ENCODE results near the gene PALM. TPM values are rescaled to one million over a fixed set of nuclear protein-coding genes. Genes with fewer than 3 reads are reported as not detected.

The PALM gene
- total and polyA plus RNA-seq, 4 donors, result 0.92 to 5.1 (median 4.3) TPM

GRCh38 chr19:709965-710571, 1.3 kb downstream of the PALM start:
- Histone ChIP-seq H3K4me3 (ENCODE audit: low read depth in 1 of 3, low read length in 3 of 3) (peak overlapping the region in 2 of 3 donors; percentile 23 to 57), H3K4me1 (ENCODE audit: control insufficient read depth in 4 of 4, insufficient read depth in 4 of 4, low read length in 3 of 4) (peaks cover 0 to 5% (median 0%) of the 10 kb centered on the region in 4 donors), H3K9me3 (ENCODE audit: control insufficient read depth in 4 of 4, low read length in 3 of 4) (no peaks in the 10 kb centered on the region), H3K36me3 (ENCODE audit: control insufficient read depth in 4 of 4, insufficient read depth in 3 of 4, low read depth in 1 of 4, low read length in 3 of 4) (peaks cover 0 to 1% (median 0%) of the 10 kb centered on the region in 4 donors), H3K9ac (ENCODE audit: low read depth in 1 of 2, low read length in 2 of 2) (no peak overlapping the region), H3K27ac (ENCODE audit: low read depth in 1 of 2, low read length in 2 of 2) (peak overlapping the region; percentile 33 to 50), H3K27me3 (ENCODE audit: control insufficient read depth in 4 of 4, insufficient read depth in 4 of 4, low read length in 3 of 4) (peaks cover 0 to 4% (median 0%) of the 10 kb centered on the region in 4 donors)
- no peak for DNase-seq (ENCODE audit: low spot score)
- TF ChIP-seq NR2F2 (IDR thresholded peaks at IDR 0.05) (peak; percentile 38), HNF4A (conservative IDR thresholded peaks at IDR 0.05) (no peak)
- 23% methylated on average over 27 of the region's 27 CpGs for WGBS

- H3K9ac ChIP-seq (ENCODE audit: low read depth in 1 of 2, low read length in 2 of 2), result no peak overlapping the region
- no peaks in the 10 kb centered on the region for H3K9me3 ChIP-seq (ENCODE audit: control insufficient read depth in 4 of 4, low read length in 3 of 4)
- no peak for DNase-seq (ENCODE audit: low spot score)
- peaks cover 0 to 4% (median 0%) of the 10 kb centered on the region in 4 donors for H3K27me3 ChIP-seq (ENCODE audit: control insufficient read depth in 4 of 4, insufficient read depth in 4 of 4, low read length in 3 of 4)
- no peak overlapping the region for H3K4me3 ChIP-seq (ENCODE audit: low read depth in 1 of 3, low read length in 3 of 3)
- WGBS, result 56% methylated on average over 21 of the region's 21 CpGs
- peaks cover 0 to 1% (median 0%) of the 10 kb centered on the region in 4 donors for H3K36me3 ChIP-seq (ENCODE audit: control insufficient read depth in 4 of 4, insufficient read depth in 3 of 4, low read depth in 1 of 4, low read length in 3 of 4)
- H3K4me1 ChIP-seq (ENCODE audit: control insufficient read depth in 4 of 4, insufficient read depth in 4 of 4, low read length in 3 of 4), result peaks cover 0 to 5% (median 0%) of the 10 kb centered on the region in 4 donors
- H3K27ac ChIP-seq (ENCODE audit: low read depth in 1 of 2, low read length in 2 of 2), result no peak overlapping the region
- TF ChIP-seq GABPA (IDR thresholded peaks at IDR 0.05 in 1 of 2, conservative IDR thresholded peaks at IDR 0.05 in 1 of 2) (no peak), RAD21 (IDR thresholded peaks at IDR 0.05) (no peak), CTCF (IDR thresholded peaks at IDR 0.05; ENCODE audit: low read depth, low read length, missing input control) (no peak), SP1 (IDR thresholded peaks at IDR 0.05) (no peak), TAF1 (conservative IDR thresholded peaks at IDR 0.05) (no peak), YY1 (IDR thresholded peaks at IDR 0.05) (no peak), FOXA1 (IDR thresholded peaks at IDR 0.05) (no peak)
- TF ChIP-seq, protein P1, sequence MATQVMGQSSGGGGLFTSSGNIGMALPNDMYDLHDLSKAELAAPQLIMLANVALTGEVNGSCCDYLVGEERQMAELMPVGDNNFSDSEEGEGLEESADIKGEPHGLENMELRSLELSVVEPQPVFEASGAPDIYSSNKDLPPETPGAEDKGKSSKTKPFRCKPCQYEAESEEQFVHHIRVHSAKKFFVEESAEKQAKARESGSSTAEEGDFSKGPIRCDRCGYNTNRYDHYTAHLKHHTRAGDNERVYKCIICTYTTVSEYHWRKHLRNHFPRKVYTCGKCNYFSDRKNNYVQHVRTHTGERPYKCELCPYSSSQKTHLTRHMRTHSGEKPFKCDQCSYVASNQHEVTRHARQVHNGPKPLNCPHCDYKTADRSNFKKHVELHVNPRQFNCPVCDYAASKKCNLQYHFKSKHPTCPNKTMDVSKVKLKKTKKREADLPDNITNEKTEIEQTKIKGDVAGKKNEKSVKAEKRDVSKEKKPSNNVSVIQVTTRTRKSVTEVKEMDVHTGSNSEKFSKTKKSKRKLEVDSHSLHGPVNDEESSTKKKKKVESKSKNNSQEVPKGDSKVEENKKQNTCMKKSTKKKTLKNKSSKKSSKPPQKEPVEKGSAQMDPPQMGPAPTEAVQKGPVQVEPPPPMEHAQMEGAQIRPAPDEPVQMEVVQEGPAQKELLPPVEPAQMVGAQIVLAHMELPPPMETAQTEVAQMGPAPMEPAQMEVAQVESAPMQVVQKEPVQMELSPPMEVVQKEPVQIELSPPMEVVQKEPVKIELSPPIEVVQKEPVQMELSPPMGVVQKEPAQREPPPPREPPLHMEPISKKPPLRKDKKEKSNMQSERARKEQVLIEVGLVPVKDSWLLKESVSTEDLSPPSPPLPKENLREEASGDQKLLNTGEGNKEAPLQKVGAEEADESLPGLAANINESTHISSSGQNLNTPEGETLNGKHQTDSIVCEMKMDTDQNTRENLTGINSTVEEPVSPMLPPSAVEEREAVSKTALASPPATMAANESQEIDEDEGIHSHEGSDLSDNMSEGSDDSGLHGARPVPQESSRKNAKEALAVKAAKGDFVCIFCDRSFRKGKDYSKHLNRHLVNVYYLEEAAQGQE (IDR thresholded peaks at IDR 0.05), result no peak
- TF ChIP-seq, protein P2, sequence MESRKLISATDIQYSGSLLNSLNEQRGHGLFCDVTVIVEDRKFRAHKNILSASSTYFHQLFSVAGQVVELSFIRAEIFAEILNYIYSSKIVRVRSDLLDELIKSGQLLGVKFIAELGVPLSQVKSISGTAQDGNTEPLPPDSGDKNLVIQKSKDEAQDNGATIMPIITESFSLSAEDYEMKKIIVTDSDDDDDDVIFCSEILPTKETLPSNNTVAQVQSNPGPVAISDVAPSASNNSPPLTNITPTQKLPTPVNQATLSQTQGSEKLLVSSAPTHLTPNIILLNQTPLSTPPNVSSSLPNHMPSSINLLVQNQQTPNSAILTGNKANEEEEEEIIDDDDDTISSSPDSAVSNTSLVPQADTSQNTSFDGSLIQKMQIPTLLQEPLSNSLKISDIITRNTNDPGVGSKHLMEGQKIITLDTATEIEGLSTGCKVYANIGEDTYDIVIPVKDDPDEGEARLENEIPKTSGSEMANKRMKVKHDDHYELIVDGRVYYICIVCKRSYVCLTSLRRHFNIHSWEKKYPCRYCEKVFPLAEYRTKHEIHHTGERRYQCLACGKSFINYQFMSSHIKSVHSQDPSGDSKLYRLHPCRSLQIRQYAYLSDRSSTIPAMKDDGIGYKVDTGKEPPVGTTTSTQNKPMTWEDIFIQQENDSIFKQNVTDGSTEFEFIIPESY (IDR thresholded peaks at IDR 0.05), result no peak
These were observed 2.0 kb downstream of the PALM start for GRCh38 chr19:710767-711166.
